ENCODE measurements around the gene ADARB1.
"Not testable (repeated sequence)": the region's sequence is repeated elsewhere in the genome, so short reads cannot be mapped to it uniquely, and the experiment has no call there.

The ADARB1 gene

GRCh38 chr21:45135122-45135521, 60.7 kb downstream of the ADARB1 start:
- DNase-seq (ENCODE audit: low read depth in 2 of 2): no peak

- no peak for DNase-seq (ENCODE audit: low read depth in 2 of 2)
These were observed 61.5 kb downstream of the ADARB1 start for GRCh38 chr21:45135868-45136267.

GRCh38 chr21:45136500-45136899, 62.1 kb downstream of the ADARB1 start:
- no peak for DNase-seq (ENCODE audit: low read depth in 2 of 2)

GRCh38 chr21:45136927-45137611, 62.7 kb downstream of the ADARB1 start:
- DNase-seq (ENCODE audit: low read depth in 2 of 2): peak; percentile 71 to 73

- DNase-seq (ENCODE audit: low read depth in 2 of 2): no peak
These were observed 63.2 kb downstream of the ADARB1 start for GRCh38 chr21:45137612-45137937.

- DNase-seq (ENCODE audit: low read depth in 2 of 2): no peak
These were observed 64.0 kb downstream of the ADARB1 start for GRCh38 chr21:45138199-45139002.

GRCh38 chr21:45139003-45139360, 64.6 kb downstream of the ADARB1 start:
- not testable (repeated sequence) for DNase-seq (ENCODE audit: low read depth in 2 of 2)

- DNase-seq (ENCODE audit: low read depth in 2 of 2): no peak
These were observed 65.1 kb downstream of the ADARB1 start for GRCh38 chr21:45139473-45139872.

GRCh38 chr21:45140346-45140940, 66.1 kb downstream of the ADARB1 start:
- peak; percentile 79 to 80 for DNase-seq (ENCODE audit: low read depth in 2 of 2)

- DNase-seq (ENCODE audit: low read depth in 2 of 2): not testable (repeated sequence)
These were observed 66.6 kb downstream of the ADARB1 start for GRCh38 chr21:45140944-45141343.

GRCh38 chr21:45141507-45141906, 67.1 kb downstream of the ADARB1 start:
- DNase-seq (ENCODE audit: low read depth in 2 of 2): no peak

- no peak for DNase-seq (ENCODE audit: low read depth in 2 of 2)
These were observed 68.3 kb downstream of the ADARB1 start for GRCh38 chr21:45142469-45143308.

GRCh38 chr21:45143855-45144254, 69.5 kb downstream of the ADARB1 start:
- DNase-seq (ENCODE audit: low read depth in 2 of 2): no peak

GRCh38 chr21:45145146-45145545, 70.8 kb downstream of the ADARB1 start:
- DNase-seq (ENCODE audit: low read depth in 2 of 2): no peak

- DNase-seq (ENCODE audit: low read depth in 2 of 2): not testable (repeated sequence)
These were observed 71.5 kb downstream of the ADARB1 start for GRCh38 chr21:45145846-45146245.

- DNase-seq (ENCODE audit: low read depth in 2 of 2): no peak
These were observed 71.9 kb downstream of the ADARB1 start for GRCh38 chr21:45146306-45146705.

GRCh38 chr21:45146801-45147200, 72.4 kb downstream of the ADARB1 start:
- DNase-seq (ENCODE audit: low read depth in 2 of 2): no peak

GRCh38 chr21:45147473-45148315, 73.3 kb downstream of the ADARB1 start:
- no peak for DNase-seq (ENCODE audit: low read depth in 2 of 2)

- no peak for DNase-seq (ENCODE audit: low read depth in 2 of 2)
These were observed 74.1 kb downstream of the ADARB1 start for GRCh38 chr21:45148316-45148990.

GRCh38 chr21:45149021-45149420, 74.6 kb downstream of the ADARB1 start:
- DNase-seq (ENCODE audit: low read depth in 2 of 2): no peak

Measured in fibroblast of skin of left biceps (primary cell).